Liver (tissue), 3 donors: ENCODE measurements around the gene MMP23B.

Experiments
- CTCF ChIP-seq: fragments of 150-350 bp; IDR thresholded peaks from 2 replicates; pipeline ENCODE4 v1.5.1; 2017; ENCODE audit warnings: improper control_type of control experiment, low read depth, low read length; ENCODE audit not compliant: missing input control
- GABPA ChIP-seq, 2 donors: IDR thresholded peaks in 1 of 2; conservative IDR thresholded peaks in 1 of 2; 2 replicates each; pipeline ENCODE4 v1.6.1; 2016; ENCODE audit warnings: antibody characterized with exemption in 2 of 2, mild to moderate bottlenecking in 1 of 2, moderate library complexity in 1 of 2
- JUND ChIP-seq, 2 donors: IDR thresholded peaks; 2 replicates each; pipeline ENCODE4 v1.6.1; 2016; ENCODE audit warnings: antibody characterized with exemption in 2 of 2
- YY1 ChIP-seq: IDR thresholded peaks from 2 replicates; pipeline ENCODE4 v1.6.1; 2016; ENCODE audit warnings: antibody characterized with exemption, mild to moderate bottlenecking
- donor health status: healthy.
- donor health status: healthy.

GRCh38 chr1:1601564-1602303 lies 30.2 kb upstream of the MMP23B start:
- TF ChIP-seq YY1 (no peak), CTCF (no peak), GABPA (IDR thresholded peaks at IDR 0.05 in 1 of 2, conservative IDR thresholded peaks at IDR 0.05 in 1 of 2) (no peak), JUND (IDR thresholded peaks at IDR 0.05) (no peak)
